Endothelial cell of umbilical vein (primary cell): ENCODE data around the gene RASGRF1. TPM values are rescaled to one million over a fixed set of nuclear protein-coding genes. Genes with fewer than 3 reads are reported as not detected.

Experiments
- BruUV-seq: library from RNA; stranded (reverse); fragments of 400-500 nt; replicated peaks from 2 replicates; lab custom pipeline; 2021; lab: Mats Ljungman, UMichigan
- CTCF ChIA-PET: fragments of 300-600, 350-600 bp; sonication (Branson Sonifier 250); formaldehyde crosslinking; loops from one replicate; lab custom pipeline; 2021; ENCODE audit warnings: antibody characterized with exemption, inconsistent platforms; lab: Charles Lee
- POLR2A ChIA-PET: fragments of 300-600, 350-600 bp; sonication (Branson Sonifier 250); formaldehyde crosslinking; loops from one replicate; lab custom pipeline; 2021; ENCODE audit warnings: antibody characterized with exemption, inconsistent platforms; lab: Charles Lee
- DNase-seq: peaks from one replicate; pipeline ENCODE4 v3.0.0-alpha.2; 2011; ENCODE audit warnings: low read depth, low spot score
- FAIRE-seq: peaks from 2 replicates; lab custom pipeline; 2011; peaks lifted over from hg19 to GRCh38; lab: Jason Lieb, UNC
- H2AFZ ChIP-seq: 2 replicates; pipeline ENCODE4 v1.6.0; 2012; ENCODE audit warnings: low read depth, low read length, control low read depth, inconsistent platforms
- H3K27ac ChIP-seq: 2 replicates; pipeline ENCODE4 v1.5.1; 2011; ENCODE audit warnings: low read depth, mild to moderate bottlenecking, control low read depth, low read length, moderate library complexity; ENCODE audit not compliant: insufficient read depth
- H3K27me3 ChIP-seq, 2 experiments: 2 replicates each; pipeline versions ENCODE4 v1.6.0 to v1.6.1; 2011; ENCODE audit warnings: low read length in 2 of 2, mixed read lengths in 1 of 2; ENCODE audit not compliant: control insufficient read depth in 2 of 2, insufficient read depth in 2 of 2
- H3K36me3 ChIP-seq, 2 experiments: 2 replicates in 1 of 2; 3 replicates in 1 of 2; pipeline ENCODE4 v1.5.1; 2011; ENCODE audit warnings: low read length in 2 of 2, mild to moderate bottlenecking in 1 of 2, moderate library complexity in 1 of 2; ENCODE audit not compliant: control insufficient read depth in 2 of 2, insufficient read depth in 2 of 2; ENCODE audit errors: extremely low read depth in 1 of 2
- H3K4me1 ChIP-seq: 3 replicates; pipeline ENCODE4 v1.5.1; 2011; ENCODE audit warnings: mild to moderate bottlenecking, low read length; ENCODE audit not compliant: control insufficient read depth, insufficient read depth; ENCODE audit errors: extremely low read depth
- H3K4me2 ChIP-seq: 2 replicates; pipeline ENCODE4 v1.6.1; 2011; ENCODE audit warnings: low read length, control low read depth, mixed read lengths; ENCODE audit not compliant: insufficient read depth
- H3K4me3 ChIP-seq, 3 experiments: fragments of 200-600 bp in 1 of 3; sonication (generic), shearing (Covaris generic) in 1 of 3; replicated peaks in 1 of 3; 2 replicates each; pipeline ENCODE4 v1.5.1; 2011 to 2016; ENCODE audit warnings: control low read depth in 3 of 3, low read length in 3 of 3, mild to moderate bottlenecking in 2 of 3, inconsistent platforms in 1 of 3, low read depth in 1 of 3, moderate library complexity in 1 of 3; ENCODE audit not compliant: insufficient read depth in 1 of 3
- H3K79me2 ChIP-seq: 2 replicates; pipeline ENCODE4 v1.6.0; 2012; ENCODE audit warnings: low read length, inconsistent platforms; ENCODE audit not compliant: control insufficient read depth, insufficient read depth
- H3K9ac ChIP-seq: replicated peaks from 2 replicates; pipeline ENCODE3; 2011; ENCODE audit warnings: low read length, control low read depth; ENCODE audit not compliant: insufficient read depth; ENCODE audit errors: extremely low read depth
- H3K9me1 ChIP-seq: replicated peaks from 3 replicates; pipeline ENCODE4 v1.6.0; 2011; ENCODE audit warnings: mild to moderate bottlenecking, low read length; ENCODE audit not compliant: control insufficient read depth, insufficient read depth; ENCODE audit errors: extremely low read depth
- H3K9me3 ChIP-seq: replicated peaks from 2 replicates; pipeline ENCODE4 v1.5.1; 2012; ENCODE audit warnings: low read length, inconsistent platforms; ENCODE audit not compliant: control insufficient read depth, insufficient read depth
- H4K20me1 ChIP-seq: replicated peaks from 2 replicates; pipeline ENCODE3; 2011; ENCODE audit warnings: mild to moderate bottlenecking, low read length; ENCODE audit not compliant: control insufficient read depth, insufficient read depth; ENCODE audit errors: extremely low read depth
- CTCF ChIP-seq, 2 donors: IDR thresholded peaks; 1 replicate in 1 of 2; 2 replicates in 1 of 2; pipeline ENCODE4 v1.5.1; 2011; ENCODE audit warnings: low read length in 2 of 2, mild to moderate bottlenecking in 2 of 2, moderate library complexity in 2 of 2, control low read depth in 1 of 2, inconsistent platforms in 1 of 2, low read depth in 1 of 2; ENCODE audit not compliant: insufficient read depth in 1 of 2; ENCODE audit errors: extremely low read depth in 1 of 2
- EZH2 ChIP-seq: IDR thresholded peaks from 2 replicates; pipeline ENCODE4 v1.6.1; 2012; ENCODE audit warnings: borderline replicate concordance, low read depth, mild to moderate bottlenecking, moderate library complexity, low read length, inconsistent platforms; ENCODE audit not compliant: severe bottlenecking
- FOS ChIP-seq: IDR thresholded peaks from 2 replicates; pipeline ENCODE4 v1.6.1; 2011; ENCODE audit warnings: mild to moderate bottlenecking, low read length, moderate library complexity, borderline replicate concordance; ENCODE audit not compliant: insufficient read depth
- GATA2 ChIP-seq: IDR thresholded peaks from 2 replicates; pipeline ENCODE4 v1.7.0; 2011; ENCODE audit warnings: low read depth, mild to moderate bottlenecking, moderate library complexity, mixed read lengths, low read length; ENCODE audit not compliant: insufficient read length, insufficient read depth
- JUN ChIP-seq: IDR thresholded peaks from 2 replicates; pipeline ENCODE4 v1.6.1; 2011; ENCODE audit warnings: borderline replicate concordance, low read depth; ENCODE audit not compliant: insufficient read length, insufficient read depth
- MAX ChIP-seq: IDR thresholded peaks from 2 replicates; pipeline ENCODE4 v1.6.1; 2011; ENCODE audit not compliant: insufficient read depth, insufficient read length
- MYC ChIP-seq: IDR thresholded peaks from one replicate; pipeline ENCODE4 v1.6.1; 2011; ENCODE audit warnings: mild to moderate bottlenecking, low read depth, low read length
- POLR2A ChIP-seq: IDR thresholded peaks from 2 replicates; pipeline ENCODE4 v1.6.1; 2012; ENCODE audit warnings: low read depth, mild to moderate bottlenecking, control low read depth, low read length
- POLR2AphosphoS5 ChIP-seq: IDR thresholded peaks from 2 replicates; pipeline ENCODE4 v1.6.1; 2012; ENCODE audit warnings: low read depth, mild to moderate bottlenecking, control low read depth, low read length, moderate library complexity; ENCODE audit not compliant: insufficient read depth
- dilution Hi-C: fragments of 300-500 bp; cut with MboI; formaldehyde crosslinking; loops from one replicate; pipeline ENCODE4 v1.15.0; 2019; ENCODE audit warnings: low sequenced_read_pairs; ENCODE audit not compliant: extremely low pct_ligation_motif_present
- intact Hi-C: fragments of 100-400 bp; cut with micrococcal nuclease; formaldehyde crosslinking; loops from one replicate; pipeline ENCODE4 v1.10.0; 2022
- polyA plus RNA-seq, 4 experiments: library from polyadenylated mRNA; depleted of rRNA in 3 of 4; stranded (reverse) in 3 of 4; unstranded in 1 of 4; fragments of >200 nt; gene quantifications; 2 replicates each; pipeline versions ENCODE4 v1.2.1 to v1.2.3, GENCODE V29; 2011 to 2012; ENCODE audit warnings: missing spikeins in 1 of 4
- total RNA-seq: library from RNA; stranded (reverse); gene quantifications from 2 replicates; pipeline ENCODE4 v1.2.3, GENCODE V29; 2021

The RASGRF1 gene
- total and polyA plus RNA-seq, 2 donors (not counting 3 experiments of a cell fraction or from before 2014, with no cell fraction given) = 0.04 TPM; not detected in 1

GRCh38 chr15:79121571-79121970 is 31.0 kb upstream of the RASGRF1 start:
- dilution Hi-C loops (no loop called here), intact Hi-C loops (no loop called here)
- Histone ChIP-seq H3K9me1 (no peaks in the 10 kb centered on the region), H3K4me3 (no peak overlapping the region), H3K27ac (no peak overlapping the region), H4K20me1 (no peaks in the 10 kb centered on the region), H3K79me2 (no peaks in the 10 kb centered on the region), H3K4me1 (no peaks in the 10 kb centered on the region), H3K9ac (no peak overlapping the region), H3K27me3 (no peaks in the 10 kb centered on the region), H3K36me3 (no peaks in the 10 kb centered on the region), H3K9me3 (no peaks in the 10 kb centered on the region), H3K4me2 (no peak overlapping the region), H2AFZ (no peak overlapping the region)
- ChIA-PET CTCF (no interaction called here), POLR2A (no interaction called here)
- TF ChIP-seq MYC = no peak
- TF ChIP-seq MAX = no peak
- TF ChIP-seq GATA2 = no peak
- TF ChIP-seq EZH2 = no peak
- TF ChIP-seq POLR2A = no peak
- no peak for TF ChIP-seq FOS
- no peak for TF ChIP-seq POLR2AphosphoS5
- no peak for TF ChIP-seq JUN
- no peak for TF ChIP-seq CTCF (IDR thresholded peaks at IDR 0.05; ENCODE audit: extremely low read depth in 1 of 2, insufficient read depth in 1 of 2, low read depth in 1 of 2, low read length in 2 of 2)
- DNase-seq (no peak), FAIRE-seq (no peak)
- no TSS peak for BruUV-seq
